Neuronal stem cell (in vitro differentiated cells): ENCODE data around the gene METTL2B.
"Not testable (repeated sequence)": the region's sequence is repeated elsewhere in the genome, so short reads cannot be mapped to it uniquely, and the experiment has no call there.

Experiments used
- DNase-seq: peaks from one replicate; pipeline ENCODE4 v3.0.0-alpha.2; 2013; ENCODE audit warnings: low spot score
- H2AFZ ChIP-seq: one replicate; pipeline ENCODE4 v1.6.1; 2013; ENCODE audit warnings: mild to moderate bottlenecking, low read length, inconsistent platforms
- H2AK5ac ChIP-seq: 2 replicates; pipeline ENCODE4 v1.6.1; 2013; ENCODE audit warnings: low read depth, mild to moderate bottlenecking, inconsistent platforms, low read length, moderate library complexity, mixed read lengths
- H2BK120ac ChIP-seq: 2 replicates; pipeline ENCODE4 v1.6.1; 2013; ENCODE audit warnings: low read depth, mild to moderate bottlenecking, inconsistent platforms, low read length, moderate library complexity, mixed read lengths
- H2BK12ac ChIP-seq: one replicate; pipeline ENCODE4 v1.6.1; 2013; ENCODE audit warnings: low read length, inconsistent platforms
- H2BK15ac ChIP-seq: 2 replicates; pipeline ENCODE4 v1.6.1; 2013; ENCODE audit warnings: mild to moderate bottlenecking, low read length, inconsistent platforms, mixed read lengths
- H2BK5ac ChIP-seq: one replicate; pipeline ENCODE4 v1.6.1; 2013; ENCODE audit warnings: inconsistent platforms, mild to moderate bottlenecking, low read length, moderate library complexity
- H3K14ac ChIP-seq: one replicate; pipeline ENCODE4 v1.6.1; 2013; ENCODE audit warnings: low read length, inconsistent platforms
- H3K18ac ChIP-seq: 2 replicates; pipeline ENCODE4 v1.6.1; 2013; ENCODE audit warnings: low read length, inconsistent platforms
- H3K23ac ChIP-seq: 2 replicates; pipeline ENCODE4 v1.6.1; 2013; ENCODE audit warnings: low read depth, mild to moderate bottlenecking, mixed read lengths, low read length, inconsistent platforms; ENCODE audit not compliant: poor library complexity
- H3K27ac ChIP-seq: replicated peaks from 3 replicates; pipeline ENCODE4 v1.5.1; 2013; ENCODE audit warnings: low read length, inconsistent platforms
- H3K27me3 ChIP-seq, 3 experiments: 2 replicates each; pipeline ENCODE4 v1.6.1; 2013; ENCODE audit warnings: low read length in 3 of 3, mild to moderate bottlenecking in 2 of 3, inconsistent platforms in 1 of 3, low read depth in 1 of 3, mixed read lengths in 1 of 3, moderate library complexity in 1 of 3; ENCODE audit not compliant: control insufficient read depth in 3 of 3, insufficient read depth in 3 of 3
- H3K36me3 ChIP-seq, 2 donors: replicated peaks in 1 of 2; 2 replicates each; pipeline ENCODE4 v1.6.1; 2013; ENCODE audit warnings: low read length in 2 of 2; ENCODE audit not compliant: control insufficient read depth in 2 of 2, insufficient read depth in 2 of 2
- H3K4ac ChIP-seq: 2 replicates; pipeline ENCODE4 v1.6.1; 2013; ENCODE audit warnings: inconsistent platforms, mild to moderate bottlenecking, low read length, moderate library complexity
- H3K4me1 ChIP-seq, 2 donors: 1 replicate in 1 of 2; 2 replicates in 1 of 2; pipeline ENCODE4 v1.6.1; 2013; ENCODE audit warnings: low read length in 2 of 2, low read depth in 1 of 2; ENCODE audit not compliant: control insufficient read depth in 2 of 2, insufficient read depth in 1 of 2
- H3K4me2 ChIP-seq: one replicate; pipeline ENCODE4 v1.6.1; 2013; ENCODE audit warnings: mild to moderate bottlenecking, low read length, inconsistent platforms; ENCODE audit not compliant: insufficient read depth, poor library complexity, severe bottlenecking
- H3K4me3 ChIP-seq, 2 donors: 2 replicates each; pipeline ENCODE4 v1.5.1; 2013; ENCODE audit warnings: low read length in 2 of 2, mild to moderate bottlenecking in 2 of 2, inconsistent platforms in 1 of 2, moderate library complexity in 1 of 2
- H3K79me1 ChIP-seq: one replicate; pipeline ENCODE4 v1.6.1; 2013; ENCODE audit warnings: low read depth, mild to moderate bottlenecking, inconsistent platforms, low read length, moderate library complexity
- H3K9ac ChIP-seq: one replicate; pipeline ENCODE4 v1.6.1; 2013; ENCODE audit warnings: mild to moderate bottlenecking, low read depth, low read length, inconsistent platforms; ENCODE audit not compliant: poor library complexity
- H3K9me3 ChIP-seq, 2 donors: replicated peaks in 1 of 2; 2 replicates each; pipeline versions ENCODE3 to v1.6.1; 2013; ENCODE audit warnings: low read length in 2 of 2, mild to moderate bottlenecking in 2 of 2, inconsistent platforms in 1 of 2, low read depth in 1 of 2, mixed read lengths in 1 of 2, moderate library complexity in 1 of 2; ENCODE audit not compliant: control insufficient read depth in 2 of 2, insufficient read depth in 1 of 2
- H4K8ac ChIP-seq: one replicate; pipeline ENCODE4 v1.6.1; 2013; ENCODE audit warnings: low read depth, mild to moderate bottlenecking, inconsistent platforms, low read length, moderate library complexity
- H4K91ac ChIP-seq: one replicate; pipeline ENCODE4 v1.6.1; 2013; ENCODE audit warnings: low read length, low read depth, mild to moderate bottlenecking, inconsistent platforms; ENCODE audit not compliant: poor library complexity
- WGBS, 2 donors: extraction: QIAGEN DNeasy Blood & Tissue Kit; methylation state at CpG; one replicate each; pipeline ENCODE4 v1.1.7; 2013; ENCODE audit warnings: missing lambda C conversion rate in 2 of 2, mixed read lengths in 1 of 2; ENCODE audit not compliant: insufficient read length in 2 of 2, insufficient replicate concordance in 1 of 2; ENCODE audit errors: extremely low coverage in 2 of 2; 5-methylcytosine and 5-hydroxymethylcytosine counted together

The METTL2B gene

GRCh38 chr7:128515232-128515631, 38.7 kb downstream of the METTL2B start:
- H2AK5ac ChIP-seq, H2AFZ ChIP-seq, H3K4me3 ChIP-seq, H3K79me1 ChIP-seq, H3K9me3 ChIP-seq, H2BK15ac ChIP-seq, H2BK12ac ChIP-seq, H3K14ac ChIP-seq, H3K23ac ChIP-seq, H4K91ac ChIP-seq, H2BK120ac ChIP-seq, H3K9ac ChIP-seq, H3K18ac ChIP-seq, DNase-seq, H4K8ac ChIP-seq, H3K36me3 ChIP-seq, H3K4ac ChIP-seq, H2BK5ac ChIP-seq, H3K4me1 ChIP-seq, H3K4me2 ChIP-seq, H3K27me3 ChIP-seq, H3K27ac ChIP-seq: not testable (repeated sequence)
- no CpG with 5 or more reads among the region's 6 CpGs for WGBS, 2 donors

GRCh38 chr7:128517023-128517422, 40.5 kb downstream of the METTL2B start:
- not testable (repeated sequence) for H2BK15ac ChIP-seq, H3K4me3 ChIP-seq, H2BK120ac ChIP-seq, H3K36me3 ChIP-seq, H2BK12ac ChIP-seq, H2BK5ac ChIP-seq, H3K27ac ChIP-seq, H3K23ac ChIP-seq, H3K4me2 ChIP-seq, H3K27me3 ChIP-seq, H3K14ac ChIP-seq, H4K8ac ChIP-seq, H2AFZ ChIP-seq, H3K9ac ChIP-seq, DNase-seq, H3K79me1 ChIP-seq, H4K91ac ChIP-seq, H3K18ac ChIP-seq, H2AK5ac ChIP-seq, H3K4ac ChIP-seq, H3K9me3 ChIP-seq, H3K4me1 ChIP-seq
- WGBS, 2 donors = no CpG with 5 or more reads among the region's 5 CpGs

- H3K36me3 ChIP-seq, H3K9me3 ChIP-seq, H3K18ac ChIP-seq, DNase-seq, H3K4me3 ChIP-seq, H2BK5ac ChIP-seq, H3K27ac ChIP-seq, H3K79me1 ChIP-seq, H2BK12ac ChIP-seq, H2BK120ac ChIP-seq, H3K4ac ChIP-seq, H2BK15ac ChIP-seq, H4K91ac ChIP-seq, H3K4me2 ChIP-seq, H2AFZ ChIP-seq, H4K8ac ChIP-seq, H2AK5ac ChIP-seq, H3K27me3 ChIP-seq, H3K14ac ChIP-seq, H3K23ac ChIP-seq: not testable (repeated sequence)
- peaks cover 2 to 12% of the 10 kb centered on the region in 2 donors for H3K4me1 ChIP-seq
- peak overlapping the region; percentile 21 for H3K9ac ChIP-seq
- no CpG with 5 or more reads among the region's 7 CpGs for WGBS, 2 donors
These were observed 46.8 kb downstream of the METTL2B start for GRCh38 chr7:128523226-128523931.

GRCh38 chr7:128523932-128524524, 47.5 kb downstream of the METTL2B start:
- H3K4me2 ChIP-seq, H3K4ac ChIP-seq, H3K9ac ChIP-seq, H2BK12ac ChIP-seq, H3K4me3 ChIP-seq, H3K18ac ChIP-seq, H2BK120ac ChIP-seq, DNase-seq, H2AK5ac ChIP-seq, H3K27ac ChIP-seq, H3K36me3 ChIP-seq, H3K23ac ChIP-seq, H2BK5ac ChIP-seq, H4K91ac ChIP-seq, H3K14ac ChIP-seq, H3K27me3 ChIP-seq, H3K9me3 ChIP-seq, H2BK15ac ChIP-seq, H4K8ac ChIP-seq, H3K79me1 ChIP-seq: not testable (repeated sequence)
- Histone ChIP-seq H2AFZ (peak overlapping the region; percentile 10), H3K4me1 (peaks cover 2 to 12% of the 10 kb centered on the region in 2 donors)
- WGBS, 2 donors = no CpG with 5 or more reads among the region's 9 CpGs
